ENCODE data around the gene PRKCH. TPM values are rescaled to one million over a fixed set of nuclear protein-coding genes. Genes with fewer than 3 reads are reported as not detected.

PRKCH gene
- total RNA-seq, 3 donors from 2014 or later = 27.0 to 41.3 (median 34.0) TPM

GRCh38 chr14:61569812-61570548 lies 248.6 kb downstream of the PRKCH start:
- DNase-seq (ENCODE audit: low spot score in 2 of 2) = peak in 1 of 2 donors; percentile 66
- Histone ChIP-seq H3K36me3 (no peaks in the 10 kb centered on the region), H3K4me3 (no peak overlapping the region), H3K9me3 (no peaks in the 10 kb centered on the region), H3K4me1 (peaks cover 5 to 12% of the 10 kb centered on the region in 2 donors), H3K27ac (peak overlapping the region; percentile 61 to 68), H3K27me3 (no peaks in the 10 kb centered on the region)
- no peak for TF ChIP-seq CTCF (IDR thresholded peaks at IDR 0.05)
- peak in 2 of 3 donors; percentile 51 to 82 for TF ChIP-seq POLR2AphosphoS5 (IDR thresholded peaks at IDR 0.05)
- intact Hi-C loops (cut with DNase I; ENCODE audit: low total_unique reads) = no loop called here

- H3K36me3 ChIP-seq = no peaks in the 10 kb centered on the region
- H3K27me3 ChIP-seq = no peaks in the 10 kb centered on the region
- no peaks in the 10 kb centered on the region for H3K9me3 ChIP-seq
- H3K4me3 ChIP-seq = no peak overlapping the region
- TF ChIP-seq POLR2A (IDR thresholded peaks at IDR 0.05) = no peak
- no peak for TF ChIP-seq POLR2AphosphoS5 (IDR thresholded peaks at IDR 0.05)
- no peak for TF ChIP-seq CTCF (IDR thresholded peaks at IDR 0.05)
- no peak for DNase-seq (ENCODE audit: low spot score in 2 of 2)
- H3K4me1 ChIP-seq = peaks cover 5 to 12% of the 10 kb centered on the region in 2 donors
- intact Hi-C loops (cut with DNase I; ENCODE audit: low total_unique reads) = no loop called here
- H3K27ac ChIP-seq = peak overlapping the region; percentile 61 to 68
These were observed 249.3 kb downstream of the PRKCH start for GRCh38 chr14:61570549-61571290.

GRCh38 chr14:61571917-61572316 lies 250.5 kb downstream of the PRKCH start:
- Histone ChIP-seq H3K27me3 (no peaks in the 10 kb centered on the region), H3K27ac (no peak overlapping the region), H3K4me1 (peaks cover 5 to 12% of the 10 kb centered on the region in 2 donors), H3K4me3 (no peak overlapping the region), H3K36me3 (no peaks in the 10 kb centered on the region), H3K9me3 (no peaks in the 10 kb centered on the region)
- no peak for TF ChIP-seq POLR2A (IDR thresholded peaks at IDR 0.05)
- TF ChIP-seq CTCF (IDR thresholded peaks at IDR 0.05) = no peak
- TF ChIP-seq POLR2AphosphoS5 (IDR thresholded peaks at IDR 0.05) = no peak
- intact Hi-C loops (cut with DNase I; ENCODE audit: low total_unique reads) = no loop called here
- no peak for DNase-seq (ENCODE audit: low spot score in 2 of 2)

GRCh38 chr14:61573321-61573720 lies 251.9 kb downstream of the PRKCH start:
- DNase-seq (ENCODE audit: low spot score in 2 of 2) = no peak
- Histone ChIP-seq H3K9me3 (no peaks in the 10 kb centered on the region), H3K4me1 (peaks cover 5 to 12% of the 10 kb centered on the region in 2 donors), H3K27me3 (no peaks in the 10 kb centered on the region), H3K36me3 (no peaks in the 10 kb centered on the region), H3K4me3 (no peak overlapping the region), H3K27ac (peak overlapping the region in 1 of 2 donors; percentile 4)
- intact Hi-C loops (cut with DNase I; ENCODE audit: low total_unique reads) = no loop called here
- TF ChIP-seq POLR2AphosphoS5 (IDR thresholded peaks at IDR 0.05) = no peak
- TF ChIP-seq POLR2A (IDR thresholded peaks at IDR 0.05) = no peak
- TF ChIP-seq CTCF (IDR thresholded peaks at IDR 0.05) = no peak

All from breast epithelium (tissue), 4 donors.